GM12878 (cell line): Measurements from ENCODE around the gene SOAT2. TPM values are rescaled to one million over a fixed set of nuclear protein-coding genes. Genes with fewer than 3 reads are reported as not detected.

Experiments used
- ATAC-seq: fragments of 200-7000 bp; cut with Tn5 transposase; 3 replicates; pipeline ENCODE4 v1.9.1; 2020; ENCODE audit warnings: mild to moderate bottlenecking, moderate library complexity
- BruUV-seq: library from RNA; stranded (reverse); fragments of 400-500 nt; replicated peaks from 2 replicates; lab custom pipeline; 2021; lab: Mats Ljungman, UMichigan
- CTCF ChIA-PET: fragments of 300-600 bp; sonication (Branson Sonifier 250); formaldehyde crosslinking; extraction: SDS; loops from one replicate; lab custom pipeline; 2021; ENCODE audit warnings: inconsistent platforms; lab: Yijun Ruan, JAX
- POLR2A ChIA-PET: fragments of 350-600 bp; formaldehyde crosslinking; extraction: SDS; loops from one replicate; lab custom pipeline; 2021; ENCODE audit warnings: inconsistent platforms; lab: Charles Lee
- RAD21 ChIA-PET: fragments of 300-600 bp; sonication (Branson Sonifier 250); formaldehyde crosslinking; loops from one replicate; lab custom pipeline; 2023; ENCODE audit warnings: antibody characterized with exemption; ENCODE audit not compliant: unreplicated experiment; lab: Charles Lee
- SMC1A ChIA-PET: fragments of 300-600 bp; sonication (Branson Sonifier 250); formaldehyde crosslinking; loops from one replicate; lab custom pipeline; 2023; ENCODE audit not compliant: unreplicated experiment, uncharacterized antibody; lab: Charles Lee
- DNase-seq: peaks from one replicate; pipeline ENCODE4 v3.0.0-alpha.2; 2011; ENCODE audit warnings: low read depth, low spot score
- FAIRE-seq: peaks from 3 replicates; lab custom pipeline; 2011; peaks lifted over from hg19 to GRCh38; lab: Jason Lieb, UNC
- H2AFZ ChIP-seq: 2 replicates; pipeline ENCODE4 v1.6.0; 2011; ENCODE audit warnings: low read depth, low read length, control low read depth; ENCODE audit not compliant: control insufficient read depth
- H3K27ac ChIP-seq: 2 replicates; pipeline ENCODE4 v1.5.1; 2011; ENCODE audit warnings: control low read depth; ENCODE audit not compliant: control insufficient read depth, insufficient read depth
- H3K27me3 ChIP-seq, 2 experiments: replicated peaks in 1 of 2; 2 replicates each; pipeline versions ENCODE4 v1.6.0 to v1.6.1; 2011; ENCODE audit warnings: low read length in 1 of 2; ENCODE audit not compliant: control insufficient read depth in 2 of 2, insufficient read depth in 2 of 2
- H3K36me3 ChIP-seq, 2 experiments: 2 replicates each; pipeline ENCODE4 v1.5.1; 2011; ENCODE audit warnings: low read length in 1 of 2; ENCODE audit not compliant: control insufficient read depth in 2 of 2, insufficient read depth in 2 of 2
- H3K4me1 ChIP-seq: 2 replicates; pipeline ENCODE4 v1.6.1; 2011; ENCODE audit warnings: mild to moderate bottlenecking, low read length, moderate library complexity, mixed read lengths; ENCODE audit not compliant: control insufficient read depth, insufficient read depth
- H3K4me2 ChIP-seq: 2 replicates; pipeline ENCODE4 v1.6.0; 2011; ENCODE audit warnings: control low read depth; ENCODE audit not compliant: control insufficient read depth, insufficient read depth
- H3K4me3 ChIP-seq: fragments of 200-600 bp; sonication (generic); 2 replicates; pipeline ENCODE4 v1.5.1; 2016
- H3K79me2 ChIP-seq: 2 replicates; pipeline ENCODE4 v1.6.0; 2011; ENCODE audit warnings: low read length; ENCODE audit not compliant: control insufficient read depth, insufficient read depth
- H3K9ac ChIP-seq: 2 replicates; pipeline ENCODE4 v1.8.0; 2011; ENCODE audit warnings: low read length, control low read depth, mixed read lengths; ENCODE audit not compliant: control insufficient read depth, insufficient read depth
- H3K9me3 ChIP-seq: replicated peaks from 3 replicates; pipeline ENCODE4 v1.5.1; 2011; ENCODE audit warnings: mild to moderate bottlenecking, low read length; ENCODE audit not compliant: control insufficient read depth, insufficient read depth
- H4K20me1 ChIP-seq: 2 replicates; pipeline ENCODE4 v1.6.0; 2011; ENCODE audit not compliant: control insufficient read depth, insufficient read depth
- FOXM1 ChIP-seq: IDR thresholded peaks from 2 replicates; pipeline ENCODE4 v1.6.1; 2012; ENCODE audit warnings: low read depth, mild to moderate bottlenecking, inconsistent platforms, low read length, moderate library complexity
- MYC ChIP-seq: IDR thresholded peaks from 2 replicates; pipeline ENCODE4 v1.6.1; 2011; ENCODE audit warnings: mild to moderate bottlenecking, low read length, moderate library complexity, inconsistent platforms; ENCODE audit not compliant: insufficient read depth, insufficient replicate concordance, insufficient read length, severe bottlenecking
- NFXL1 ChIP-seq: fragments of 450-650 bp; IDR thresholded peaks from 2 replicates; pipeline ENCODE4 v1.6.1; 2017; ENCODE audit warnings: antibody characterized with exemption, mild to moderate bottlenecking, borderline replicate concordance
- SMAD5 ChIP-seq: IDR thresholded peaks from 2 replicates; pipeline ENCODE4 v1.6.1; 2016; ENCODE audit warnings: antibody characterized with exemption, low read depth
- SUZ12 ChIP-seq: fragments of 200-600 bp; sonication (generic); IDR thresholded peaks from one replicate; pipeline ENCODE4 v1.6.1; 2018; ENCODE audit warnings: antibody characterized with exemption, mild to moderate bottlenecking; ENCODE audit not compliant: unreplicated experiment
- ZNF384 ChIP-seq: IDR thresholded peaks from 2 replicates; pipeline ENCODE4 v1.6.1; 2012; ENCODE audit warnings: low read depth, mild to moderate bottlenecking, low read length, improper control_type of control experiment, borderline replicate concordance
- WGBS: methylation state at CpG from one replicate; pipeline ENCODE4 v1.1.6; 2016; ENCODE audit warnings: low lambda C conversion rate; ENCODE audit not compliant: insufficient replicate concordance, insufficient coverage; ENCODE audit errors: missing lambda C conversion rate; 5-methylcytosine and 5-hydroxymethylcytosine counted together
- in situ Hi-C: fragments of 300-500 bp; cut with MboI; formaldehyde crosslinking; loops from 9 replicates; pipeline ENCODE4 v1.14.3; 2018; ENCODE audit warnings: mixed read lengths
- intact Hi-C: fragments of 100-400 bp; cut with micrococcal nuclease; formaldehyde crosslinking; loops from one replicate; pipeline ENCODE4 v1.14.2; 2022; ENCODE audit not compliant: unreplicated experiment
- polyA plus RNA-seq, 11 experiments: library from polyadenylated mRNA; depleted of rRNA in 4 of 11; unstranded in 6 of 11; stranded (reverse) in 5 of 11; fragments of >200 nt; fragmentation: Nextera tagmentation in 4 of 11; fragmentation: Illumina TruSeq in 1 of 11; extraction: Ambion mirVana in 4 of 11; extraction: Trizol in 1 of 11; gene quantifications; 1 replicate in 1 of 11; 2 replicates in 10 of 11; pipeline versions ENCODE4 v1.2.1 to v1.2.3, GENCODE V29; 2011 to 2016; ENCODE audit warnings: inconsistent platforms in 2 of 11, missing spikeins in 2 of 11, low read depth in 1 of 11
- total RNA-seq, 4 experiments: library from RNA; depleted of rRNA in 3 of 4; stranded (reverse); fragments of >200 nt in 3 of 4; fragmentation: Illumina TruSeq in 1 of 4; extraction: Trizol in 1 of 4; gene quantifications; 2 replicates each; pipeline versions ENCODE4 v1.2.1 to v1.2.3, GENCODE V29; 2013 to 2021
- TF ChIP-seq, protein P1 (sequence below): fragments of 450-650 bp; IDR thresholded peaks from 2 replicates; pipeline ENCODE4 v1.6.1; 2018; ENCODE audit warnings: mild to moderate bottlenecking, low read depth, moderate library complexity; ENCODE audit not compliant: partially characterized antibody
- TF ChIP-seq, protein P2 (sequence below): fragments of 450-650 bp; IDR thresholded peaks from 2 replicates; pipeline ENCODE4 v1.6.1; 2016; ENCODE audit warnings: mild to moderate bottlenecking
- TF ChIP-seq, protein P3 (sequence below): fragments of 450-650 bp; IDR thresholded peaks from 2 replicates; pipeline ENCODE4 v1.6.1; 2014; ENCODE audit warnings: mild to moderate bottlenecking
- TF ChIP-seq, protein P4 (sequence below): fragments of 450-650 bp; formaldehyde crosslinking; IDR thresholded peaks from 2 replicates; pipeline ENCODE4 v1.5.0; 2022; ENCODE audit warnings: mild to moderate bottlenecking, missing genetic modification characterization

SOAT2 gene
- total and polyA plus RNA-seq, 10 of the 15 experiments (the other 5 are each of a cell fraction or from before 2014, with no cell fraction given): 0.08 to 1.7 (median 0.69) TPM

DNA sequence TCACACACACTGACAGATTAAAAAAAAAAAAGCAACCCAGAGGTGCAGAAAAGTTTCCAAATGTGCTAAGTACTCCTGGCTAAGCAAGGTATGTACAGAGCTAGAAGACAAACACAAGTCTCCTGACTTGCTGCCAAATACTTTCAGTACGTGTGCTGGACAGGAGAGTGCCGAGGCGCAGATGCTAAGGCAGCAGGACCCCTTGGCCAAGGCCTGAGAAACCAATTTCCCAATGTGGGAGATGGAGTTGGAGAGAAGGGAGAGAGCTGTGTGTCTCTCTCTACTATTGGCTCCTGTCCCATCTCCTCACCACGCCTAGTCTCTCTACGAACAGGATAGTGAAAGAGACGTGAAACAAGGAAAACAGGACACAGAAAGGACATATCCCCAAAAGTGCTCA lies 29.4 kb upstream of the SOAT2 start:
- Histone ChIP-seq H3K79me2 (peaks cover 6% of the 10 kb centered on the region), H3K27me3 (no peaks in the 10 kb centered on the region), H3K27ac (no peak overlapping the region), H2AFZ (no peak overlapping the region), H3K9ac (no peak overlapping the region), H3K9me3 (no peaks in the 10 kb centered on the region), H3K4me2 (no peak overlapping the region), H4K20me1 (no peaks in the 10 kb centered on the region; the same call in 1 of the 2 replicates), H3K36me3 (peaks cover 2 to 10% of the 10 kb centered on the region in 2 experiments; a peak in 3 of 4 replicates), H3K4me3 (no peak overlapping the region), H3K4me1 (no peaks in the 10 kb centered on the region; the same call in none of the 2 replicates)
- ATAC-seq (no peak), FAIRE-seq (no peak), DNase-seq (no peak)
- WGBS: 98% methylated on average over 6 of the region's 6 CpGs
- ChIA-PET SMC1A (interaction anchor here (0.8 to 1.2 kb wide), 2 partner anchors 13 to 25 kb away, joined by 4 to 5 read pairs; no protein-coding TSS in a partner anchor), CTCF (interaction anchor here (1.0 to 12.1 kb wide), 3 partner anchors 8 to 27 kb away, joined by 3 to 355 read pairs (median 5); partner anchors contain the start of genes IGFBP6 and SOAT2), POLR2A (interaction anchor here (0.7 kb wide), 1 partner anchor 49 kb away, joined by 3 read pairs; no protein-coding TSS in a partner anchor), RAD21 (no interaction called here)
- in situ Hi-C loops: no loop called here
- intact Hi-C loops: no loop called here
- no TSS peak for BruUV-seq
- TF ChIP-seq NFXL1 (no peak), MYC (no peak), SMAD5 (no peak), ZNF384 (no peak), SUZ12 (no peak), FOXM1 (no peak)
- TF ChIP-seq, protein P1, sequence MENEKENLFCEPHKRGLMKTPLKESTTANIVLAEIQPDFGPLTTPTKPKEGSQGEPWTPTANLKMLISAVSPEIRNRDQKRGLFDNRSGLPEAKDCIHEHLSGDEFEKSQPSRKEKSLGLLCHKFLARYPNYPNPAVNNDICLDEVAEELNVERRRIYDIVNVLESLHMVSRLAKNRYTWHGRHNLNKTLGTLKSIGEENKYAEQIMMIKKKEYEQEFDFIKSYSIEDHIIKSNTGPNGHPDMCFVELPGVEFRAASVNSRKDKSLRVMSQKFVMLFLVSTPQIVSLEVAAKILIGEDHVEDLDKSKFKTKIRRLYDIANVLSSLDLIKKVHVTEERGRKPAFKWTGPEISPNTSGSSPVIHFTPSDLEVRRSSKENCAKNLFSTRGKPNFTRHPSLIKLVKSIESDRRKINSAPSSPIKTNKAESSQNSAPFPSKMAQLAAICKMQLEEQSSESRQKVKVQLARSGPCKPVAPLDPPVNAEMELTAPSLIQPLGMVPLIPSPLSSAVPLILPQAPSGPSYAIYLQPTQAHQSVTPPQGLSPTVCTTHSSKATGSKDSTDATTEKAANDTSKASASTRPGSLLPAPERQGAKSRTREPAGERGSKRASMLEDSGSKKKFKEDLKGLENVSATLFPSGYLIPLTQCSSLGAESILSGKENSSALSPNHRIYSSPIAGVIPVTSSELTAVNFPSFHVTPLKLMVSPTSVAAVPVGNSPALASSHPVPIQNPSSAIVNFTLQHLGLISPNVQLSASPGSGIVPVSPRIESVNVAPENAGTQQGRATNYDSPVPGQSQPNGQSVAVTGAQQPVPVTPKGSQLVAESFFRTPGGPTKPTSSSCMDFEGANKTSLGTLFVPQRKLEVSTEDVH: no peak
- TF ChIP-seq, protein P2, sequence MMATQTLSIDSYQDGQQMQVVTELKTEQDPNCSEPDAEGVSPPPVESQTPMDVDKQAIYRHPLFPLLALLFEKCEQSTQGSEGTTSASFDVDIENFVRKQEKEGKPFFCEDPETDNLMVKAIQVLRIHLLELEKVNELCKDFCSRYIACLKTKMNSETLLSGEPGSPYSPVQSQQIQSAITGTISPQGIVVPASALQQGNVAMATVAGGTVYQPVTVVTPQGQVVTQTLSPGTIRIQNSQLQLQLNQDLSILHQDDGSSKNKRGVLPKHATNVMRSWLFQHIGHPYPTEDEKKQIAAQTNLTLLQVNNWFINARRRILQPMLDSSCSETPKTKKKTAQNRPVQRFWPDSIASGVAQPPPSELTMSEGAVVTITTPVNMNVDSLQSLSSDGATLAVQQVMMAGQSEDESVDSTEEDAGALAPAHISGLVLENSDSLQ: no peak
- TF ChIP-seq, protein P3, sequence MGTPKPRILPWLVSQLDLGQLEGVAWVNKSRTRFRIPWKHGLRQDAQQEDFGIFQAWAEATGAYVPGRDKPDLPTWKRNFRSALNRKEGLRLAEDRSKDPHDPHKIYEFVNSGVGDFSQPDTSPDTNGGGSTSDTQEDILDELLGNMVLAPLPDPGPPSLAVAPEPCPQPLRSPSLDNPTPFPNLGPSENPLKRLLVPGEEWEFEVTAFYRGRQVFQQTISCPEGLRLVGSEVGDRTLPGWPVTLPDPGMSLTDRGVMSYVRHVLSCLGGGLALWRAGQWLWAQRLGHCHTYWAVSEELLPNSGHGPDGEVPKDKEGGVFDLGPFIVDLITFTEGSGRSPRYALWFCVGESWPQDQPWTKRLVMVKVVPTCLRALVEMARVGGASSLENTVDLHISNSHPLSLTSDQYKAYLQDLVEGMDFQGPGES: no peak
- TF ChIP-seq, protein P4, sequence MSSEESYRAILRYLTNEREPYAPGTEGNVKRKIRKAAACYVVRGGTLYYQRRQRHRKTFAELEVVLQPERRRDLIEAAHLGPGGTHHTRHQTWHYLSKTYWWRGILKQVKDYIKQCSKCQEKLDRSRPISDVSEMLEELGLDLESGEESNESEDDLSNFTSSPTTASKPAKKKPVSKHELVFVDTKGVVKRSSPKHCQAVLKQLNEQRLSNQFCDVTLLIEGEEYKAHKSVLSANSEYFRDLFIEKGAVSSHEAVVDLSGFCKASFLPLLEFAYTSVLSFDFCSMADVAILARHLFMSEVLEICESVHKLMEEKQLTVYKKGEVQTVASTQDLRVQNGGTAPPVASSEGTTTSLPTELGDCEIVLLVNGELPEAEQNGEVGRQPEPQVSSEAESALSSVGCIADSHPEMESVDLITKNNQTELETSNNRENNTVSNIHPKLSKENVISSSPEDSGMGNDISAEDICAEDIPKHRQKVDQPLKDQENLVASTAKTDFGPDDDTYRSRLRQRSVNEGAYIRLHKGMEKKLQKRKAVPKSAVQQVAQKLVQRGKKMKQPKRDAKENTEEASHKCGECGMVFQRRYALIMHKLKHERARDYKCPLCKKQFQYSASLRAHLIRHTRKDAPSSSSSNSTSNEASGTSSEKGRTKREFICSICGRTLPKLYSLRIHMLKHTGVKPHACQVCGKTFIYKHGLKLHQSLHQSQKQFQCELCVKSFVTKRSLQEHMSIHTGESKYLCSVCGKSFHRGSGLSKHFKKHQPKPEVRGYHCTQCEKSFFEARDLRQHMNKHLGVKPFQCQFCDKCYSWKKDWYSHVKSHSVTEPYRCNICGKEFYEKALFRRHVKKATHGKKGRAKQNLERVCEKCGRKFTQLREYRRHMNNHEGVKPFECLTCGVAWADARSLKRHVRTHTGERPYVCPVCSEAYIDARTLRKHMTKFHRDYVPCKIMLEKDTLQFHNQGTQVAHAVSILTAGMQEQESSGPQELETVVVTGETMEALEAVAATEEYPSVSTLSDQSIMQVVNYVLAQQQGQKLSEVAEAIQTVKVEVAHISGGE: no peak
